ENCODE data around the gene VSTM4.

VSTM4 gene

DNA sequence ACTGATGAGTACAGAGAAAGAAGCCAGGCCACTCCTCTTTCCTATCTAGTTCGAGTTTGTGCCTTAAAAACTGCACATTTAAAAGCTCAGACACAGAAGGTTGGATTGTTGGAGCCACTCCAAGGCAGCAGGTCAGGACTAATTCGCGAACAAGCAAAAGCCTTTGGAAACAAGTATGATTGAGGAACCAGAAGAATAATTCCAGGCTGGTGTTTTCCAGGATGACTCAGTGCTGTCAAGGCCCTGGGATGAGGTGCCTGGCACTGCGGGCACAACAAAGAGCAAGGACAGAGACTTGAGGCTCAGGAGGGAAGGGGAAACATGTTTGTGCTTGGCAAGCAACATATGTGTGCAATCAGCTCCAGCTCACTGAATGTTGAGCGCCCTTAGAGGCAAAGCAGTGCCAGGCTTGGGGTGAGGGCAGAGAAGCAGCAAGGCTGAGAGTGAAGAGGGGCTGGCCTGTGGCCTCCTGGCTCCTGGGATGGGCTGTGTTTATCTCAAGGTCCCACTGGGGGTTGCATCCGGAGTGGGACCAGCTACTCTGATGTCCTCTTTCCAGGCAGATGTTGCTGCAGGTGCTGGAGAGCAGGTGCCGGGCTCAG lies 44.1 kb downstream of the VSTM4 start:
- Histone ChIP-seq H3K27me3 (ENCODE audit: insufficient read depth, low read depth, severe bottlenecking) (peaks cover 2% of the 10 kb centered on the region), H3K4me3 (ENCODE audit: low read depth, low read length) (no peak overlapping the region), H3K9me3 (ENCODE audit: severe bottlenecking) (no peaks in the 10 kb centered on the region), H3K36me3 (no peaks in the 10 kb centered on the region), H3K27ac (no peak overlapping the region)
- TF ChIP-seq, protein P1, sequence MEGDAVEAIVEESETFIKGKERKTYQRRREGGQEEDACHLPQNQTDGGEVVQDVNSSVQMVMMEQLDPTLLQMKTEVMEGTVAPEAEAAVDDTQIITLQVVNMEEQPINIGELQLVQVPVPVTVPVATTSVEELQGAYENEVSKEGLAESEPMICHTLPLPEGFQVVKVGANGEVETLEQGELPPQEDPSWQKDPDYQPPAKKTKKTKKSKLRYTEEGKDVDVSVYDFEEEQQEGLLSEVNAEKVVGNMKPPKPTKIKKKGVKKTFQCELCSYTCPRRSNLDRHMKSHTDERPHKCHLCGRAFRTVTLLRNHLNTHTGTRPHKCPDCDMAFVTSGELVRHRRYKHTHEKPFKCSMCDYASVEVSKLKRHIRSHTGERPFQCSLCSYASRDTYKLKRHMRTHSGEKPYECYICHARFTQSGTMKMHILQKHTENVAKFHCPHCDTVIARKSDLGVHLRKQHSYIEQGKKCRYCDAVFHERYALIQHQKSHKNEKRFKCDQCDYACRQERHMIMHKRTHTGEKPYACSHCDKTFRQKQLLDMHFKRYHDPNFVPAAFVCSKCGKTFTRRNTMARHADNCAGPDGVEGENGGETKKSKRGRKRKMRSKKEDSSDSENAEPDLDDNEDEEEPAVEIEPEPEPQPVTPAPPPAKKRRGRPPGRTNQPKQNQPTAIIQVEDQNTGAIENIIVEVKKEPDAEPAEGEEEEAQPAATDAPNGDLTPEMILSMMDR (IDR thresholded peaks at IDR 0.05; ENCODE audit: low read depth, low read length): no peak
- DNase-seq: no peak

DNA sequence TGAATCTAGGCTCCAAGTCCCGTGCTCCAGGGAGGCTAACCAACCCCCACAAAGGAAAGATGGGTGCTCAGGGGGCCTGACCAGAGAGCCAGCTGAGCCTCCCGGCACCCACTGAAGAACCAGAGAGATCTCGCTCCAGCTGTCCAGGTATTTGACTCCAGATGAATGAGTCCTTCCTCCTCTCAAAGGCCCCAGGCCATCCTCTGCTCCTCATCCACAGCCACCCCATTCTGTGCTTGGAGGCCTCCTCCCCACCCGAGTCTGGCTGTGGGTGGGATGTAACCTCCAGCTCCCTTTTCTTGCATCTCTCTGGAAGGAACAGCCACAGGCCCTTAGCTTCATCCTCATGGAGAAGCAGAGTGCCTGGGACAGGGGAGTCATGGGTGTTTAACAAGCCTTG lies 44.6 kb downstream of the VSTM4 start:
- no peaks in the 10 kb centered on the region for H3K36me3 ChIP-seq
- no peak for DNase-seq
- TF ChIP-seq, protein P1 (IDR thresholded peaks at IDR 0.05; ENCODE audit: low read depth, low read length): no peak

DNA sequence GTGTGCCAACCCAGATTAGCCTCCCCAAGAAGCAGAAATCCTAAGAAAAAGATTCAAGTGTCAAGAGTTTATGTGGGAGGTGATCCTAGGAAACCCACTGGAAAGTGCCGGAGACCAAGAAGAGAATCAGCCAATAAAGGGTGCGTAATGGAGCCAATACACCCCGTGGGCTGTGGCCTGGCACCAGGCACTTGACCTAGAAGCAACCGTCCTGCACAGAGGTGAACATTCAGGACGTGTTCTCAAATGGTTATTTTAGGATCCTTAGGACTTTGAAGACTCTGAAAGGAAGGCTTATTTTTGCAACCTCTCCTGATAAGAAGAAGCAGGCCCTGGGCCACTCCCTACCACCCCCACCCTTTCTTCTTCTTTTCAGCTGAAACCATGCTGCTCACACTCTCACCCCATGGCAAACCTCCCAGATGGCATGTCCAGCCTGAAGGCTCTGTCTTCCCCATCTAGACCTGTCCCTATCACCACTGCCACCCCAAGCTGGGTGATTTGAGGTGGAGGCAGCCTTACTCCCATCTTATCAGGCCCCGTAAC lies 46.6 kb downstream of the VSTM4 start:
- DNase-seq: no peak
- no peak overlapping the region for H3K4me3 ChIP-seq (ENCODE audit: low read depth, low read length)
- no peaks in the 10 kb centered on the region for H3K36me3 ChIP-seq
- no peak overlapping the region for H3K27ac ChIP-seq
- TF ChIP-seq, protein P1 (IDR thresholded peaks at IDR 0.05; ENCODE audit: low read depth, low read length): no peak
- H3K27me3 ChIP-seq (ENCODE audit: insufficient read depth, low read depth, severe bottlenecking): no peaks in the 10 kb centered on the region
- H3K9me3 ChIP-seq (ENCODE audit: severe bottlenecking): no peaks in the 10 kb centered on the region

More for the DNA sequence above, 44.6 kb downstream of the VSTM4 start:
- Histone ChIP-seq H3K4me3 (ENCODE audit: low read depth, low read length) (no peak overlapping the region), H3K9me3 (ENCODE audit: severe bottlenecking) (no peaks in the 10 kb centered on the region), H3K27ac (no peak overlapping the region), H3K27me3 (ENCODE audit: insufficient read depth, low read depth, severe bottlenecking) (no peaks in the 10 kb centered on the region)

DNA sequence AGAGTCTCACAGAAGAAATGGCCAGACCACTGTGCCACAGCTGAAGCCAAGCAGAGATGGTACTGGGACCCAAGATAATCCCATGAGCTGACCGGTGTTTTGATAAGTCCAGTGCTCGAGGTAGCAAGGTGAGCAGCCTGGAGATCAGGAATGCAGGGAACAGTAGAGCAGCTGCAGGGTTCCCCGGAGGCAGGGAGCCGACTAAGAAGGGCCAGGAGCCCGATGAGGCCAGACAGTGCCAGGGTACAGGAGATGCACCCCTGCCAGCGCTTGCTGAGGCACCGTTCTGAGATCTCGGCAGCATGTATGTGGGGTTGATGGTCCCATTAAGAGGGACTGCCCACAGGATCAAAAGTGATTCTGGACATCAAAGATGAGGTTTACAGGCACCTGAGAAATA lies 47.1 kb downstream of the VSTM4 start:
- no peaks in the 10 kb centered on the region for H3K9me3 ChIP-seq (ENCODE audit: severe bottlenecking)
- H3K27me3 ChIP-seq (ENCODE audit: insufficient read depth, low read depth, severe bottlenecking): no peaks in the 10 kb centered on the region
- H3K27ac ChIP-seq: no peak overlapping the region
- TF ChIP-seq, protein P1 (IDR thresholded peaks at IDR 0.05; ENCODE audit: low read depth, low read length): no peak
- DNase-seq: no peak
- no peak overlapping the region for H3K4me3 ChIP-seq (ENCODE audit: low read depth, low read length)
- no peaks in the 10 kb centered on the region for H3K36me3 ChIP-seq

DNA sequence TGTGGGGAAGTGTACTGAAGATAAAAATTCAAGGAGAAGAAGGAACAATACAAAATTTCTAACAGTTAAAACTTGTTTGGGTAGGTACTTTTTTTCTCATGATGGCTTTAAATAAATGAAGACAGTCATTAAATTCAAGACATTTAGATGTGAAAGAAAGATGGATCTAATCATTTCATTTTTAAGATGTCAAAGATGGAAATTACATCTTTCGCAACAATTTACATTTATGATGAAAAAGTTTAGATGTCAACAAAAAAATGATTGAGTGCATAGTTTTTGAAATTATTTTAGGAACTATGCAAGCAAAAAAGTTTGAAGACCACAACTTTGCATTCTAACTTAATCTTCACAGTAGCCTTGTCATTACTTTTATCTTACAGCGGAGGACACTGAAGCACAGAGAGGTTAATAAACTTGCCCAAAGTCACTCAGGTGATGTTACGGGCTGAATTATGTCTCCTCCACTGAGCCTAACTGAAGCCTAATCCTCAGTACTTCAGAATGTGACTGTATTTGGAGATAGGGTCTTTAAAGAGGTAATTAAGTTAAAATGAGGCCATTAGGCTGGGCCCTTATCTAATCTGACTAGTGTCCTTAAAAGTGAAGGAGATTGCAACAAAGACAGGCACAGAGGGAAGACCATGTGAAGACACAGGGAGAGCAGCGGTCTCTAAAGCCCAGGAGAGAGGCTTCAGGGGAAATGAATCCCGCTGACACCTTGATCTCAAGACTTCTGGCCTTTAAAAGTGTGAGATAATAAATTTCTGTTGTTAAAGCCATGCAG lies 48.2 kb downstream of the VSTM4 start:
- Histone ChIP-seq H3K36me3 (no peaks in the 10 kb centered on the region), H3K4me3 (ENCODE audit: low read depth, low read length) (no peak overlapping the region), H3K9me3 (ENCODE audit: severe bottlenecking) (peaks cover 3% of the 10 kb centered on the region), H3K27ac (no peak overlapping the region), H3K27me3 (ENCODE audit: insufficient read depth, low read depth, severe bottlenecking) (no peaks in the 10 kb centered on the region)
- TF ChIP-seq, protein P1 (IDR thresholded peaks at IDR 0.05; ENCODE audit: low read depth, low read length): no peak
- DNase-seq: no peak

Data from WERI-Rb-1 (cell line).